Spleen (tissue), 11 donors: ENCODE data around the gene CANX. TPM values are rescaled to one million over a fixed set of nuclear protein-coding genes. Genes with fewer than 3 reads are reported as not detected.
"Not testable (repeated sequence)": the region's sequence is repeated elsewhere in the genome, so short reads cannot be mapped to it uniquely, and the experiment has no call there.

ENCODE experiments used
- DNase-seq: peaks from one replicate; pipeline ENCODE4 v3.0.0-alpha.2; 2020
- H3K27ac ChIP-seq, 8 donors: fragments of 200-600 bp; sonication (generic) in 7 of 8; 1 replicate in 4 of 8; 2 replicates in 4 of 8; pipeline versions ENCODE4 v1.5.0 to v1.8.0; 2016 to 2021; ENCODE audit warnings: inconsistent platforms in 4 of 8, mild to moderate bottlenecking in 4 of 8, moderate library complexity in 1 of 8
- H3K27me3 ChIP-seq, 7 donors: fragments of 200-600 bp; sonication (generic) in 6 of 7; replicated peaks in 1 of 7; 1 replicate in 4 of 7; 2 replicates in 3 of 7; pipeline versions ENCODE4 v1.5.0 to v1.8.0; 2016 to 2021; ENCODE audit warnings: inconsistent platforms in 3 of 7, mild to moderate bottlenecking in 1 of 7
- H3K36me3 ChIP-seq, 6 donors: fragments of 200-600 bp; sonication (generic) in 5 of 6; 1 replicate in 4 of 6; 2 replicates in 2 of 6; pipeline versions ENCODE4 v1.5.0 to v1.8.0; 2016 to 2021; ENCODE audit warnings: inconsistent platforms in 2 of 6
- H3K4me1 ChIP-seq, 6 donors: fragments of 200-600 bp; sonication (generic) in 5 of 6; 1 replicate in 3 of 6; 2 replicates in 3 of 6; pipeline versions ENCODE4 v1.5.0 to v1.8.0; 2016 to 2021; ENCODE audit warnings: inconsistent platforms in 3 of 6
- H3K4me3 ChIP-seq, 8 donors: fragments of 200-600 bp; sonication (generic) in 7 of 8; 1 replicate in 4 of 8; 2 replicates in 4 of 8; pipeline versions ENCODE4 v1.5.0 to v1.8.0; 2016 to 2021; ENCODE audit warnings: inconsistent platforms in 4 of 8, mild to moderate bottlenecking in 4 of 8, moderate library complexity in 2 of 8
- H3K9me3 ChIP-seq, 8 donors: fragments of 200-600 bp; sonication (generic) in 7 of 8; 1 replicate in 4 of 8; 2 replicates in 4 of 8; pipeline versions ENCODE4 v1.5.0 to v1.8.0; 2016 to 2021; ENCODE audit warnings: inconsistent platforms in 4 of 8
- POLR2A ChIP-seq, 3 donors: fragments of 450-650 bp; IDR thresholded peaks; one replicate each; pipeline ENCODE4 v1.5.1; 2017; ENCODE audit warnings: antibody characterized with exemption in 3 of 3, mild to moderate bottlenecking in 1 of 3
- POLR2AphosphoS5 ChIP-seq, 3 donors: sonication (generic); formaldehyde crosslinking; IDR thresholded peaks; one replicate each; pipeline ENCODE4 v1.5.1; 2017; ENCODE audit warnings: antibody characterized with exemption in 3 of 3
- WGBS, 5 donors: extraction: QIAGEN DNeasy Blood & Tissue Kit in 3 of 5; methylation state at CpG; one replicate each; pipeline versions ENCODE4 v1.1.5 to v1.1.7; 2013 to 2018; 5-methylcytosine and 5-hydroxymethylcytosine counted together
- intact Hi-C: fragments of 100-400 bp; cut with DNase I; formaldehyde crosslinking; loops from one replicate; pipeline ENCODE4 v1.15.0; 2023; ENCODE audit warnings: low total_unique reads
- polyA plus RNA-seq, 3 donors: library from polyadenylated mRNA; stranded (reverse); fragments of 200-250 nt; gene quantifications; one replicate each; pipeline ENCODE4 v1.2.1, GENCODE V29; 2013
- total RNA-seq, 7 donors: library from RNA; depleted of rRNA in 3 of 7; stranded (reverse); fragments of >200 nt in 3 of 7; fragmentation: NEBNext Ultra II Directional in 4 of 7; extraction: Animal tissue kit (Norgen Biotek cat#: 25700) in 4 of 7; gene quantifications; one replicate each; pipeline versions ENCODE4 v1.1.0 to v1.2.1, GENCODE V29; 2016 to 2021
- TF ChIP-seq, protein P1 (sequence below), 11 experiments: fragments of 200-600 bp in 7 of 11; fragments of 450-650 bp in 4 of 11; sonication (generic) in 4 of 11; IDR thresholded peaks in 8 of 11; conservative IDR thresholded peaks in 3 of 11; 1 replicate in 7 of 11; 2 replicates in 4 of 11; pipeline versions ENCODE4 v1.4.0 to v1.8.0; 2016 to 2021; ENCODE audit warnings: antibody characterized with exemption in 11 of 11, inconsistent platforms in 4 of 11, mild to moderate bottlenecking in 1 of 11
- donor health status: healthy with polysubstance abuse.
- donor health status: DM: no; HTN: no; CAD: no; lungs with moderate emphysema.
- donor health status: DM: no; HTN: no; CAD: no.
- donor health status: Bipolar disorder and iron deficiency.
- donor health status: healthy.
- donor health status: DM: no; HTN: no; CAD: no.
- donor health status: DM: yes; HTN: yes; CAD: no.

CANX gene
- total and polyA plus RNA-seq, 10 donors, result 36.5 to 470 (median 282) TPM

DNA sequence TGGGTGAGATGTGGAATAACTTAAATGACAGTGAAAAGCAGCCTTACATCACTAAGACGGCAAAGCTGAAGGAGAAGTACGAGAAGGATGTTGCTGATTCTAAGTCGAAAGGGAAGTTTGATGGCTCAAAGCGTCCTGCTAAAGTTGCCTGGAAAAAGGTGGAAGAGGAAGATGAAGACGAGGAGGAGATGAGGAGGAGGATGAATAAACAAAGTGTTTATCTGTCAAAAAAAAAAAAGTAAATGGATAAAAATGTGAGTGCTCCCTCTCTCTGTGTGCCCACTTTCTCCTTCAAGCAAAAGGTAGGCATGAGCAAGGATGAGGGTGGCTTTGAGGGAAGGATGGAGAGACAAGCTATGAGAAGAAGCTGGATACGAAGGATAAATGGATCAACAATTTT, 4.2 kb upstream of the CANX start:
- no peak for TF ChIP-seq POLR2A (IDR thresholded peaks at IDR 0.05)
- no peak for TF ChIP-seq POLR2AphosphoS5 (IDR thresholded peaks at IDR 0.05)
- TF ChIP-seq, protein P1, sequence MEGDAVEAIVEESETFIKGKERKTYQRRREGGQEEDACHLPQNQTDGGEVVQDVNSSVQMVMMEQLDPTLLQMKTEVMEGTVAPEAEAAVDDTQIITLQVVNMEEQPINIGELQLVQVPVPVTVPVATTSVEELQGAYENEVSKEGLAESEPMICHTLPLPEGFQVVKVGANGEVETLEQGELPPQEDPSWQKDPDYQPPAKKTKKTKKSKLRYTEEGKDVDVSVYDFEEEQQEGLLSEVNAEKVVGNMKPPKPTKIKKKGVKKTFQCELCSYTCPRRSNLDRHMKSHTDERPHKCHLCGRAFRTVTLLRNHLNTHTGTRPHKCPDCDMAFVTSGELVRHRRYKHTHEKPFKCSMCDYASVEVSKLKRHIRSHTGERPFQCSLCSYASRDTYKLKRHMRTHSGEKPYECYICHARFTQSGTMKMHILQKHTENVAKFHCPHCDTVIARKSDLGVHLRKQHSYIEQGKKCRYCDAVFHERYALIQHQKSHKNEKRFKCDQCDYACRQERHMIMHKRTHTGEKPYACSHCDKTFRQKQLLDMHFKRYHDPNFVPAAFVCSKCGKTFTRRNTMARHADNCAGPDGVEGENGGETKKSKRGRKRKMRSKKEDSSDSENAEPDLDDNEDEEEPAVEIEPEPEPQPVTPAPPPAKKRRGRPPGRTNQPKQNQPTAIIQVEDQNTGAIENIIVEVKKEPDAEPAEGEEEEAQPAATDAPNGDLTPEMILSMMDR (IDR thresholded peaks at IDR 0.05 in 8 of 11, conservative IDR thresholded peaks at IDR 0.05 in 3 of 11), result no peak
- 53 to 87% (median 76%) methylated on average over 6 of the region's 6 CpGs for WGBS, 5 donors
- no peaks in the 10 kb centered on the region for H3K9me3 ChIP-seq
- no peak overlapping the region for H3K27ac ChIP-seq
- no peak for DNase-seq
- no peaks in the 10 kb centered on the region for H3K27me3 ChIP-seq
- H3K36me3 ChIP-seq, result no peaks in the 10 kb centered on the region
- peaks cover 8 to 38% (median 20%) of the 10 kb centered on the region in 6 donors for H3K4me1 ChIP-seq
- H3K4me3 ChIP-seq, result no peak overlapping the region
- intact Hi-C loops, result no loop called here

DNA sequence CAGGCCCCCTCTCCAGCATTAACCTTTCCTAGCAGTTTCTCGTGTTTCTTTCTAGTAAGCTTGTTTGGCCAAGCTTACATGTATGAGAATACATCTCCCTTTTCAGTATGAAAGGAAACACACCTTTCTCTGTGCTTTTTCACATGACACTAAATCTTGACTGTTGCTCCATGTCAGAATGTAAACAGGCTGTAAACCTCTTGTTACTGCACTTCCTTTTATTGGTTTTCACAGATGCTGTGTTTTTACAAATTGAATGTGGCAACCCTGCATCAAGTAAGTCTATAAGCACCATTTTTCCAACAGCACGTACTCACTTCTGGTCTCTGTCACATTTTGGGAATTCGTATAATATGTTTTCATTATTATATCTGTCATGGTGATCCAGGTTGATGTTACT, 2.2 kb upstream of the CANX start:
- Histone ChIP-seq H3K9me3 (no peaks in the 10 kb centered on the region), H3K4me1 (peaks cover 20 to 58% (median 40%) of the 10 kb centered on the region in 6 donors), H3K27me3 (no peaks in the 10 kb centered on the region), H3K4me3 (no peak overlapping the region), H3K27ac (peak overlapping the region in 5 of 8 donors; percentile 26 to 98 (median 97)), H3K36me3 (peaks cover 0 to 6% (median 0%) of the 10 kb centered on the region in 6 donors)
- TF ChIP-seq POLR2AphosphoS5 (IDR thresholded peaks at IDR 0.05) (no peak), POLR2A (IDR thresholded peaks at IDR 0.05) (no peak)
- TF ChIP-seq, protein P1 (IDR thresholded peaks at IDR 0.05 in 8 of 11, conservative IDR thresholded peaks at IDR 0.05 in 3 of 11), result no peak
- WGBS, 5 donors, result 68 to 86% (median 74%) methylated on average over 3 of the region's 3 CpGs
- intact Hi-C loops, result loop anchor here (5.0 kb wide), 1 partner anchor 74 kb away; the partner anchor contains the start of gene HNRNPH1
- DNase-seq, result no peak

DNA sequence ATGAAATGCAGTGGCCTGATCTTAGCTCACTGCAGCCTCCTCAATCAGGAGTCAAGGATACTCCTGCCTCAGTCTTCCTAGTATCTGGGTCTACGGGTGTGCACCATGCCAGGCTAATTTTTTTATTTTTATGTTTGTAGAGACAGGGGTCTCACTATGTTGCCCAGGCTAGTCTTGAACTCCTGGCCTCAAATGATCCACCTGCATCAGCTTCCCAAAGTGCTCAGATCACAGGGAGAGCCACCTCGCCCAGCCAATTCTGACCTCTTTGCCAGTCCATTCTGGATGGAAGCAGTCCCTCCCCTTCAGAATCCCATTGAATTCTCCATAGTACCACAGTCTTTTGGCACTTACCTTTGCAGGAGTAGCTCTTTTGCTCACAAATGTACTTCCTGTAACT, 1.7 kb upstream of the CANX start:
- H3K4me1 ChIP-seq, result peaks cover 20 to 63% (median 44%) of the 10 kb centered on the region in 6 donors
- H3K27ac ChIP-seq, result peak overlapping the region; percentile 93 to 99 (median 96)
- no peaks in the 10 kb centered on the region for H3K9me3 ChIP-seq
- peak overlapping the region in 2 of 8 donors; percentile 82 for H3K4me3 ChIP-seq
- no peaks in the 10 kb centered on the region for H3K27me3 ChIP-seq
- DNase-seq, result no peak
- 67 to 100% (median 98%) methylated on average over 2 of the region's 2 CpGs for WGBS, 5 donors
- peaks cover 0 to 11% (median 0%) of the 10 kb centered on the region in 6 donors for H3K36me3 ChIP-seq
- TF ChIP-seq, protein P1 (IDR thresholded peaks at IDR 0.05 in 8 of 11, conservative IDR thresholded peaks at IDR 0.05 in 3 of 11), result no peak
- TF ChIP-seq POLR2AphosphoS5 (IDR thresholded peaks at IDR 0.05), result no peak
- TF ChIP-seq POLR2A (IDR thresholded peaks at IDR 0.05), result no peak
- intact Hi-C loops, result loop anchor here (5.0 kb wide), 1 partner anchor 75 kb away; the partner anchor contains the start of gene HNRNPH1

DNA sequence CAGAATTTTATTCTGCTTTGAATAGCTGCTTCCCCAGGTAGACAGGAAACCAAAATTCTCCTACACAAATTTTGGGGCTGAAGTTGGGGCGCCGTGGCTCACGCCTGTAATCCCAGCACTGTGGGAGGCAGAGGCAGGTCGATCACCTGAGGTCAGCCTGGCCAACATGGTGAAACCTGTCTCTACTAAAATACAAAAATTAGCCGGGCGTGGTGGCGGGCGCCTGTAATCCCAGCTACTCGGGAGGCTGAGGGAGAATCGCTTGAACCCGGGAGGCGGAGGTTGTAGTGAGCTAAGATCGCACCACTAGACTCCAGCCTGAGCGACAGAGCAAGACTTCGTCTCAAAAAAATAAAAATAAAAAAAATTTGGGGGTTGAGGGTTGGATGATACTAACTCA, 1.2 kb upstream of the CANX start:
- Histone ChIP-seq H3K4me3 (peak overlapping the region in 7 of 8 donors; percentile 65 to 88 (median 82)), H3K27ac (peak overlapping the region; percentile 93 to 99 (median 96)), H3K36me3 (peaks cover 0 to 14% (median 0%) of the 10 kb centered on the region in 6 donors), H3K4me1 (peaks cover 20 to 68% (median 49%) of the 10 kb centered on the region in 6 donors)
- DNase-seq, result peak; percentile 78
- WGBS, 5 donors, result 87 to 92% (median 91%) methylated on average over 15 of the region's 15 CpGs
- not testable (repeated sequence) for H3K9me3 ChIP-seq, H3K27me3 ChIP-seq
- intact Hi-C loops, result loop anchor here (5.0 kb wide), 1 partner anchor 75 kb away; the partner anchor contains the start of gene HNRNPH1
